Epithelial cell of proximal tubule (primary cell): ENCODE data around the gene PADI1. TPM values are rescaled to one million over a fixed set of nuclear protein-coding genes. Genes with fewer than 3 reads are reported as not detected.

Experiments used
- DNase-seq: peaks from one replicate; pipeline ENCODE4 v3.0.0-alpha.2; 2011; ENCODE audit warnings: low read depth
- H3K4me3 ChIP-seq: 2 replicates; pipeline ENCODE4 v1.5.1; 2011; ENCODE audit warnings: low read depth, mild to moderate bottlenecking, low read length
- CTCF ChIP-seq: conservative IDR thresholded peaks from 2 replicates; pipeline ENCODE4 v1.5.1; 2012; ENCODE audit warnings: low read depth, mild to moderate bottlenecking, low read length
- total RNA-seq: library from RNA; depleted of rRNA; stranded (reverse); fragments of >200 nt; gene quantifications from 2 replicates; pipeline ENCODE4 v1.2.3, GENCODE V29; 2015

Gene PADI1
- total RNA-seq, 1 donor from 2014 or later = 1.1 TPM

GRCh38 chr1:17162941-17163340, 42.0 kb upstream of the PADI1 start:
- TF ChIP-seq CTCF = no peak
- no peak overlapping the region for H3K4me3 ChIP-seq
- no peak for DNase-seq

GRCh38 chr1:17163371-17163770, 41.6 kb upstream of the PADI1 start:
- DNase-seq = no peak
- H3K4me3 ChIP-seq = no peak overlapping the region
- no peak for TF ChIP-seq CTCF

DNA sequence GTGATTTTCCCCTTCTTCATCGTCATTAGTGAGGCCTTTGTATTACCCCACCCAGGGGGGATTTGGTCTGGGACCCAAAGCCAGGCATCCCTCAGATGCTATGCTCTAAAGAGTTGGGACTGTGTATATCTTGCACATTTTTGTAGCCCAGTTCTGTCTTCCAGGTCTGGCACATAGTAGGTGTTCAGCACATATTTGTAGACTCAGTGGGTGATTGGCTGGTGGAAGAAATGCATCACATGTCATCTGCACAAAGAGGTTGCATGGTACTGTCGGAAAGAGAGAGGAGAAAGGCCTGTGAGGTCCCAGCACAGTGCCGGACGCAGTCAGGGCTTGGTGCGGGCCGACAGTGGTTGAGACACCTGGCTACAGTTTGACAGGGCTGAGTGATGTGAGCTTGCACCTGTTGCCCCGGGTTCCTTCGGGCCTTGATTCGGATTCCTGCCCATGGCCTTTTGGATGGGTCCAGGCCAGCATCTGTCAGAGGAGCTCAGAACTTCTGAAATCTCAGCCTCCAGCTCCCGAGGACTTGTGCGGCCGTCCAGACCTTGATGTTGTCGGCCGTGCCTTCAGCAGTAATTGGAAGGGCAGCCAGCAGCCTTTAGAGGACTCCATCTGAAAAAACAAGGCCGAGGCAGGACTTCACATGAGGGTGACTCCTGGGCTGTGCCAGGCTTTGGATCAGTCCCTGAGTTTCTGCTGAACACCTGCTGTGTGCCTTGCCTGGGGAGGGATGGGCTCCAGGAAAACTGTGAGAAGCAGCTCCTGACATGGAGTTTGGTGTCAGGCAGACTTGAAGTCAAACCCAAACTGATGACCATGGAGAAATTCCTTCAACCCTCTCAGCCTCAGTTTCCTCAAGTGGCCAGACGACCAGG, 40.9 kb upstream of the PADI1 start:
- no peak for TF ChIP-seq CTCF
- H3K4me3 ChIP-seq = no peak overlapping the region
- no peak for DNase-seq

- H3K4me3 ChIP-seq = no peak overlapping the region
- DNase-seq = no peak
- TF ChIP-seq CTCF = no peak
Observed at GRCh38 chr1:17165823-17166222, 39.1 kb upstream of the PADI1 start.

DNA sequence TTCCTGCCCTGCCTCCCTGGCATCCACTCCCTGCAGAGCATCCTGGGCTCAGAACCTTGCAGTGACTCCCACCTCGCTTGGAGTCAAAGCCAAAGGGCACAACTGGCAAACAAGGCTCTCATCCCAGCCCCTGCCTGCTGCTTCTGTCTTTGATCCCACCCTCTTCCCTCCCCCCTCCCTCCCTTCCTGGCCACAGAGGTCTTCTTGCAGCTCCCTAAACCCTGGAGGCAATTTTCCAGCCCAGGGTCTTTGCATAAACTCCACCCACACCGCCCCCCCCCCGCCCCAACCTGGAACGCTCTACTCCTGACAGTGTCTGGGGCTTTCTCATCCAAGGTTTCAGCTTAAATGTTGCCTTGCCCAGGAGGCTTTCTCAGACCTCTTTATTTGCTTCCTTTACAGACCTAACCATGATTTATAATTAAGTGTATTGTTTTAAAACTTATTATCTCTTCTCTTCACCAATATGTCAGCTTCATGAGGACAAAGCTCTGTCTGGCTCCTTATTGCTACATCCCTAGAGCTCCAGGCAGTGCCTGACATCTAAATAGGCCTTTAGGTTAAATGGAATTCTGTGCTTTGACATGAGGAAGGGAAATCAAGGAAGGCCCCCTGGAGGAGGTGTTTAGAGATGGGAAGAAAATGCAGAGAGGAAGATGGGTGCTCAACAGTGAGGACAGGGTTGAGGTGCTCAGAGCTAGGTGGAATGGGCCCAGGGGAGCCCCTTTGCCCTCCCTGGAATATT, 37.7 kb upstream of the PADI1 start:
- no peak overlapping the region for H3K4me3 ChIP-seq
- DNase-seq = no peak
- no peak for TF ChIP-seq CTCF

- DNase-seq = no peak
- no peak for TF ChIP-seq CTCF
- H3K4me3 ChIP-seq = no peak overlapping the region
Observed at GRCh38 chr1:17167786-17168090, 37.2 kb upstream of the PADI1 start.
